ENCODE results near the gene MYCBPAP.

Gene MYCBPAP

GRCh38 chr17:50578173-50578572 is 69.9 kb downstream of the MYCBPAP start:
- no peak for DNase-seq

DNA sequence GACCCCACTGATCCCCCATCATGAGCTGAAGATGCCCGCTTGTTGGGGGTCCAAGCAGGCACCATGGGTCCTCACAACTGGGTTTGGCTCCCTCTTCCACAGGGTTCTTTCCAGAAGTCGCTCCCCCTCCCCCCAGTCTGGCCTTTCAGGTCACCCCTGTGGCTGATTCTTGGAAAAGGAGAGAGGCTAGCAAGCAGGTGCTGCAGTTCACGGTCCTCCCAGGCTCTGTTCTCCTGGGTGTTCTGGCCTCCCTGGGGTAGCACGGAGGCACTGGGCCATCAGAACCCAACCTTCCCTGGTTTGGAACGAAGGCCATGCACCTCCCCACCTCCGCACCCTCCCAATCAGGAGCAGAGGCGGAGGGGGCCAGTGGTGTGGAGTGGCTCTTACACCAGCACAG is 71.2 kb downstream of the MYCBPAP start:
- DNase-seq, result no peak

DNA sequence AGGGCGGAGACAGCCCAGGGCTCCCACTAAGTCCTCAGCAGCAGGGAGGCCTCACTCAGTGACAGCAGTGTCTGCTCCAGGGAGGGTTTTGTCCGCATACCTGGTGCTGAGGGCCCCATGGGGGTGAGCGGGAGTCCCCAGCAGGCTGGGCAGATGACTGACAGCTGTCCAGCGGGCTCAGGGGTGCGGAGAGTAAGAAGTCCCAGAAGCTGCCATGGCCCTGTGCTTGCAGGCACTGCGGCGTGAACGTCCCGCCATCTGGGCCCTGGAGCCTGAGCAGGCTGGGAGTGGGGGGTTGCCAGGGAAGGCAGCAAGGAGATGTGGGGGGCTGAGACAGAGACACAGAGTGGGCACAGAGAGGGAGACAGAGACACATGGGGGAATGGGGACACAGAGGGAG is 72.4 kb downstream of the MYCBPAP start:
- DNase-seq, result no peak

Data from stimulated activated CD4-positive, alpha-beta T cell treated with anti-CD3 and anti-CD28 coated beads, Interleukin-4, amount 100 ng/mL, for 4 hours (primary cell).